Neural crest cell (in vitro differentiated cells): ENCODE results near the gene KRTDAP. TPM values are rescaled to one million over a fixed set of nuclear protein-coding genes. Genes with fewer than 3 reads are reported as not detected.

Experiments
- DNase-seq: peaks from one replicate; pipeline ENCODE4 v3.0.0; 2021; ENCODE audit warnings: low read depth, mixed read lengths, low spot score
- H3K27ac Mint-ChIP-seq: one replicate; pipeline ENCODE4 v1.8.0; 2021; ENCODE audit warnings: mild to moderate bottlenecking, mixed read lengths; ENCODE audit not compliant: unreplicated experiment
- H3K27me3 Mint-ChIP-seq: 2 replicates; pipeline ENCODE4 v1.8.0; 2021; ENCODE audit warnings: low read depth, mild to moderate bottlenecking, mixed read lengths
- H3K36me3 Mint-ChIP-seq: 2 replicates; pipeline ENCODE4 v1.8.0; 2021; ENCODE audit warnings: low read depth, mild to moderate bottlenecking, mixed read lengths
- H3K4me1 Mint-ChIP-seq: 2 replicates; pipeline ENCODE4 v1.8.0; 2021; ENCODE audit warnings: mixed read lengths
- H3K4me3 Mint-ChIP-seq: one replicate; pipeline ENCODE4 v1.8.0; 2021; ENCODE audit warnings: mild to moderate bottlenecking, mixed read lengths
- H3K9me3 Mint-ChIP-seq: 2 replicates; pipeline ENCODE4 v1.8.0; 2021; ENCODE audit warnings: mixed read lengths
- CTCF ChIP-seq: fragments of 200-600 bp; sonication (generic); conservative IDR thresholded peaks from 2 replicates; pipeline ENCODE4 v1.5.0; 2021; ENCODE audit warnings: antibody characterized with exemption, mild to moderate bottlenecking
- long read RNA-seq: library from polyadenylated mRNA; unstranded; transcript quantifications from one replicate; pipeline ENCODE4 v2.0.0, GENCODE V29; 2020
- total RNA-seq: library from RNA; stranded (reverse); gene quantifications from 2 replicates; pipeline ENCODE4 v1.2.1, GENCODE V29; 2021

KRTDAP gene, protein sequence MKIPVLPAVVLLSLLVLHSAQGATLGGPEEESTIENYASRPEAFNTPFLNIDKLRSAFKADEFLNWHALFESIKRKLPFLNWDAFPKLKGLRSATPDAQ
- total RNA-seq = not detected in 2 replicates
- long read RNA-seq = 0 reads

GRCh38 chr19:35490364-35490763, at the start of gene KRTDAP:
KRTDAP (minus strand) TSS chr19:35490464; CDS start chr19:35490442, 22 bp downstream.
- no peaks in the 10 kb centered on the region for H3K4me1 Mint-ChIP-seq
- no peaks in the 10 kb centered on the region for H3K9me3 Mint-ChIP-seq
- H3K27ac Mint-ChIP-seq = no peak within 1 kb of the TSS
- no peaks in the 10 kb centered on the region for H3K36me3 Mint-ChIP-seq
- no peak for DNase-seq
- H3K27me3 Mint-ChIP-seq = peaks cover 80% of the 10 kb centered on the region
- no peak for TF ChIP-seq CTCF
- H3K4me3 Mint-ChIP-seq = no peak within 1 kb of the TSS

DNA sequence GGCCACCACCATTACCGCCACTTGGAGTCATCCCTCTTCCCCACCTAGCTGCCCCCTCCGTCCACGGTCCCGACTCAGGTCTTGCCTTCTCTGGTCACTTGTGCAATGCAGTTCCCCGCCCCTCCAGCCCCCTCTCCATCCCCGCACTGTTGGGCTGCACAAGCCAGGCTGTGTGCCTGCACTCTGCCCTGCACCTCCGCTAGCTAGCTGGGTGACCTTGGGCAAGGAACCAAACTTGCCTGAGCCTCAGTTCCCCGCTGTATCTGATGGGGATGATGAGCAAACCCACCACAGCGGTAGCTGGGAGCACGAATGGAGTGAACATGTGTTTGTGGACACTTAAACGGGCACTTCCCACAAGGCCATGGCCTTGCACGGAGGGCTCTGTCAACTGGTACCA, 49.6 kb upstream of the KRTDAP start:
- DNase-seq = no peak
- no peak for TF ChIP-seq CTCF
- Mint-ChIP-seq H3K9me3 (no peaks in the 10 kb centered on the region), H3K4me3 (no peak overlapping the region), H3K4me1 (peaks cover 7% of the 10 kb centered on the region), H3K27ac (no peak overlapping the region), H3K36me3 (peaks cover 5% of the 10 kb centered on the region), H3K27me3 (no peaks in the 10 kb centered on the region)

GRCh38 chr19:35539314-35539713, 49.0 kb upstream of the KRTDAP start:
- Mint-ChIP-seq H3K27ac (no peak overlapping the region), H3K9me3 (no peaks in the 10 kb centered on the region), H3K36me3 (peaks cover 4% of the 10 kb centered on the region), H3K27me3 (no peaks in the 10 kb centered on the region), H3K4me1 (peaks cover 2% of the 10 kb centered on the region), H3K4me3 (peak overlapping the region; percentile 35)
- TF ChIP-seq CTCF = no peak
- DNase-seq = no peak

DNA sequence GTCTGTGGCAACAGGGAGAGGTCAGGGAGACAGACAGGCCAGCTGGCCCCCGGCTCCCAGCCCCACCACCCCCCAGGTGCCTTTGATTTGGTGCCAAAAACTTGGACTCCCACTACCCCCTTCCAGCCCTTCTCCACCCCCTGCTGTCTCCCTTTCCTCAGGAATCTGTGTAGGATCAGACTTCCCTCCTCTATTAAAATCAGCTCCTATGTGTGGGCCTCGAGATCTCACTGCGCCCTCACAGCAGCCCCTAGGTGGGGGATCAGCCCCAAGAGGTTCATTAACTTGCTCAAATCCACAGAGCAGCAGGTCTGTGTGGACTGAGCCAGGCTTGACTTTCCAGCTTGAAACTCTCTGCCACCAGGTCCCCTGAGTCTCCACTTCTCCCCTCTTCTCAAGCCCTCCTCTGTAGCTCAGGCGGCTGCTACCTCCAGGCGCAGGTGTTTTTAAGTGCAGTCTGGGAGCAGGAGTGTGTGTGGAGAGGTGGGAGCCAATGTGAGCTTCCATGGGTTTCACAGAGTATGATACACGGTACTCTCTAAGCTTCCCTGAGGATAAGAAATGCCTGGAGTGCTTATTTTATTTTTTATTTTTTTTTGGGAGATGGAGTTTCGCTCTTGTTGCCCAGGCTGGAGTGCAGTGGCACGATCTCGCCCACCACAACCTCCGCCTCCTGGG, 44.7 kb upstream of the KRTDAP start:
- Mint-ChIP-seq H3K36me3 (no peaks in the 10 kb centered on the region), H3K27me3 (no peaks in the 10 kb centered on the region), H3K4me3 (no peak overlapping the region), H3K27ac (peak overlapping the region; percentile 6), H3K9me3 (no peaks in the 10 kb centered on the region), H3K4me1 (no peaks in the 10 kb centered on the region)
- TF ChIP-seq CTCF = no peak
- DNase-seq = no peak

DNA sequence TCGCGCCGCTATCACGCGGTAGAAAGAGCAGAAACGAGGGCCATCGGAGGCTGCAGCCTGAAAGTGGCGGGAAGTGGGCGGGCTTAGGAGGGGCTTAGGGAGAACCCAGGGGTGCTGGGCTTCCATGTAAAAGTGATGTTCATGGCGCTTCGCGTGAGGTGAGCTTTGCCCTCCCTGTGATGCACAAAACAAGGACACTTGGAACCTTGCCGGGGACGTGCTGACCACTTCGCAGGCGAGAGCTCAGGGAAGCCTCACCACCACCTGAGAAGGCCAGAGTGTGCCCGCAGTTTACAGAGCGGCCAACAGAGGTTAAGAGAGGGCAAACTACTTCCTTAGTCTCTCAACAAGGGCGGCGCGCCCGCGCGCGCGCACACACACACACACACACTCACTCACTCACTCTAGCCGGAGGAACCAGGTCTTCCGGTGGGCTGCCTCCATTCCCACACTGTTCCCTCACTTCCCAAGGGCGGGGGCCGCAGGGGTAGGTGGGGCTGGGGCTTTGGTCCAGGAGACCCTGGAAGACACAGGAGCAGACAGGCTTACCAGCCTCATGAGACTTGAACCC, 43.6 kb upstream of the KRTDAP start:
- no peak for TF ChIP-seq CTCF

More for the DNA sequence above, 43.6 kb upstream of the KRTDAP start:
- DNase-seq = no peak
- H3K9me3 Mint-ChIP-seq = no peaks in the 10 kb centered on the region
- no peak overlapping the region for H3K27ac Mint-ChIP-seq
- no peaks in the 10 kb centered on the region for H3K36me3 Mint-ChIP-seq
- no peaks in the 10 kb centered on the region for H3K27me3 Mint-ChIP-seq
- H3K4me3 Mint-ChIP-seq = no peak overlapping the region
- no peaks in the 10 kb centered on the region for H3K4me1 Mint-ChIP-seq
